ENCODE results near the gene KDM4B.
"Not testable (repeated sequence)": the region's sequence is repeated elsewhere in the genome, so short reads cannot be mapped to it uniquely, and the experiment has no call there.

KDM4B gene

DNA sequence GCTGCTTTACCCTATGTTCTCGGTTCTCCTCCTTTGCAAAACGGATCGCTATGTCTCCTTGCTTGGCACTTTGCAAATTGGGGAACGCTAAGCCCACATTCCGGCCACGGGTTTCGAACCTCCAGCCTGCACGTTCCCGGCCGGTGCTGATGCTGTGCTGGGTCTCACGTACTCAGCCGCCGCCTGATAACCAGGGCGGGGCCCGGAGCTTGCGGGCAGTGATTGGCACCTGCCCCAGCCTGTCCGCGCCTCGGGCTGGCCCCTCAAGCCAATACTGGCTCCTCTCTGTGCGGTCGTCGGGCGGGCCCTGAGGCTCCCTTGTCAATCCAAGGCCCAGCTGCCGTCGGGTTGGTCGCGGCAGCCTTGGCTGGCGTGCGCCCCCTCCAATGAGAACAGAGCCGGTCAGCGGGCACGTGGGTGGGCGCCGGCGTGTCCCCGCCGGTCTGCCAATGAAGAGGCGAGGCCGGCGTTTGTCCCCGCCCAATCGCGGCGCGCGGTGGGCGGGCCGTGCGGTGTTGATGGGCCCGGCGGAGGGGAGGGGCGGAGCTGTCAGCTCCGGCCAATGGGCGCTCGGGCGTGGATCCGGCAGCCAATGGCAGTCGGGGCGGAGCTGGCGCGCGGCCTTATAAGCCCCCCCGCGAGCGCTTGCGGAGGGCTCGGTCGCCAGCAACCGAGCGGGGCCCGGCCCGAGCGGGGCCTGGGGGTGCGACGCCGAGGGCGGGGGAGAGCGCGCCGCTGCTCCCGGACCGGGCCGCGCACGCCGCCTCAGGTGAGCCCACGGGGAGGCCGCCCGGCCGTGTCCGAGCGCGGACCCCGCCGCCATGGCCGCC is at the start of gene KDM4B:
TSS of gene KDM4B (plus strand) at position 652 of the 830 bp plus-strand sequence. CDS start 63,778 bp downstream, outside the sequence.
- peak; percentile 98 for DNase-seq (ENCODE audit: low read depth)

DNA sequence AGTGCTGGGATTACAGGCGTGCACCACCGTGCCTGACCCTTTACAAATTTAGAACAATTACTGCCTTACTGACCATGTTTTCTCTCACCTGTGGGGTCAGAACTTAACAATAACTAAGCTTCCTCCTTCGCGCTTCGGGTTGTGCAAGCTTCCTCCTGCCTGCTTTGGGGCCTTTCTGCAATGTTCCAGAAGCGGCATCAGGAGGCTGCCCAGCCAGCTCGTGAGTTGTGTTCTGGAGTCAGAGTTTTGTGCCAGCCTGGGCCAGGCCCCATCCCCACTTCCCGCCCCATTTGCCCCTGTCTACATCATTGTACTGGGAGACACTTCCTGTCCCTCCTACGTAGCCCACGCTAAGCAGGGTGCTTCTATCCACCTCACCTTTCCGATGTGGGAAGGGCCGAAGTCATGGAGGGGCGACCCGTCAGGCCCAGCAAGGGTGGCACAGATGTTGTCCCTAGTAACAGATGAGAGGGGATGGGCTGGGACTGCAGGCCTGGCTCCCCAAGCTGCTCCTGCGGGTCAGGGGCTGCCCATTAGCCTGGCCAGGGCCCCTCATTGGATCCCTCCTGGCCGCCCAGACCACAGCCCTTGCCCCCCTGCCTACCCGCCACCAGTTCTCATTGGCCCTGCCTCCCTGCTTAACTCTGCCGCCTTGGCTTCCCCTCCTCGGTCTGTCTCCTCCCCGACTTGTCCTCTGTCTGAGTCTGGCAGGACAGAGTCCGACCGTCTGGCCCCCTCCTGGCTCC is 46.2 kb upstream of the KDM4B start:
- DNase-seq (ENCODE audit: low read depth): no peak

DNA sequence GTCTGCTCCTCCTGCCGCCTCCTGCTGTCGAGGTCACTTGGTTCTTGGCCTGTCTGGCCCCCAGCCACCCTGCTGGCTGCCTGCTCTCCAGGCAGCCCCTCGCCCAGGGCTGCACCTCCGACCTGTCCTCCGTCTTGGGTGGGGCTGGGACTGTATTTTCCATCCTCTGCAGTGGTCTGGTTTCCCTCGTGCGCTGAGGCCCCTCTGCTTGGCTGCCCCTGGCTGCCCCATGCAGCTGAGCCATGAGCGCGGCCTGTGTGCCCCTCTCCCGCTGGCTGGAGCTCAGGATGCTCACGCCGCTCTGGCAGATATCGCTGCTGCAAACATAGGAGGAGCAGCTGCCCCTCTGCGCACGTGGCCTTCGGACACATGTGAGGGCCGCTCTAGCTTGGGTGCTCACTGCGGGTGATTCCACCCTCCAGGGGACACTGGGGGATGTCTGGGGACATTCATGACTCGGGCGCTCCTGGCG is 45.6 kb upstream of the KDM4B start:
- DNase-seq (ENCODE audit: low read depth): no peak

DNA sequence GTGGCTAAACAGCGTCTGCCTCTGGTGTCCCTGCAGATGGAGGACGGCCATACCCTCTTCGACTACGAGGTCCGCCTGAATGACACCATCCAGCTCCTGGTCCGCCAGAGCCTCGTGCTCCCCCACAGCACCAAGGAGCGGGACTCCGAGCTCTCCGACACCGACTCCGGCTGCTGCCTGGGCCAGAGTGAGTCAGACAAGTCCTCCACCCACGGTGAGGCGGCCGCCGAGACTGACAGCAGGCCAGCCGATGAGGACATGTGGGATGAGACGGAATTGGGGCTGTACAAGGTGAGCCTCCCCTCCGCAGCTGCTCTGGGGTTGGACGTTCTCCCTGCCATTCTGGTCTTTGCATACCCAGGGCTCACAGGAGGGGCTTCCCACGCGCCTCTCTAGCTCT is 39.7 kb upstream of the KDM4B start:
- DNase-seq (ENCODE audit: low read depth): no peak

DNA sequence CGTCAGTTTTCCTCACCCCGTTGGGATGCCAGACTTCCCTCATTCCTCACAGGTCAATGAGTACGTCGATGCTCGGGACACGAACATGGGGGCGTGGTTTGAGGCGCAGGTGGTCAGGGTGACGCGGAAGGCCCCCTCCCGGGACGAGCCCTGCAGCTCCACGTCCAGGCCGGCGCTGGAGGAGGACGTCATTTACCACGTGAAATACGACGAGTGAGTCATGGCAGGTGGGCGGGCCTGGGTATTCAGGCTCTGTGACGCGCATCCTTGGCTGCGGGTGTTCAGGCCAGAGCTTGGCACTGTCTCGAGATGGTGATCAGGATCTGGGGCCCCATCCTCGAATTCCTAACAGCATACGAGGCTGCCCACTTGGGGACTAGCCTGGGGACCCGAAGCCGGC is 38.2 kb upstream of the KDM4B start:
- no peak for DNase-seq (ENCODE audit: low read depth)

DNA sequence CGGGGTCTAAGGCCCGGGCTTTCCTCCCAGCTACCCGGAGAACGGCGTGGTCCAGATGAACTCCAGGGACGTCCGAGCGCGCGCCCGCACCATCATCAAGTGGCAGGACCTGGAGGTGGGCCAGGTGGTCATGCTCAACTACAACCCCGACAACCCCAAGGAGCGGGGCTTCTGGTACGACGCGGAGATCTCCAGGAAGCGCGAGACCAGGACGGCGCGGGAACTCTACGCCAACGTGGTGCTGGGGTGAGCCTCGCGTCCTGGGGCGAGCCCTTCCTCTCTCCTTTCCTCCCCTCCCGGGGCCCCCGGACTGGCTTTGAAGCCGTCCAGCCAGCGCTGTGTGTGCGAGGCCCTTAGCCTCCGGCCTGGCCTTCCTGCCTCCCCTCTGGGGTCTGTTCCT is 36.2 kb upstream of the KDM4B start:
- DNase-seq (ENCODE audit: low read depth): no peak

DNA sequence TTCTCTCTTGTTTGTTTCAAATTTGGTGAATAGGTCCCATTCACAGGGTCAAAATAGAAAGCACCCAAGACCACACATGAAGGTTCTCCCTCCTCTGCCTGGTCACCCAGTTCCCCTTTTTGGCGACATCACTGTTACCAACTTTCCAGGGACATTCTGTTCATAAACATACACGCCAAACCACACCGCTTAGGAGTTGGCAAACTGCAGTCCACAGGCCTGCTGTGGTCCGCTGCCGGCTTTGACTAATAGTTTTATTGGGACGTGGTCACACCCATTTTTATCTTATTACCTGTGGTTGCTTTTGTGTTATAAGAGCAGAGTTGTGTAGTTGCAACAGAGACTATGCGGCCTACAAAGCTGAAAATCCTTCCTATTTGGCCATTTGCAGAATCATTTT is 35.4 kb upstream of the KDM4B start:
- DNase-seq (ENCODE audit: low read depth): no peak

DNA sequence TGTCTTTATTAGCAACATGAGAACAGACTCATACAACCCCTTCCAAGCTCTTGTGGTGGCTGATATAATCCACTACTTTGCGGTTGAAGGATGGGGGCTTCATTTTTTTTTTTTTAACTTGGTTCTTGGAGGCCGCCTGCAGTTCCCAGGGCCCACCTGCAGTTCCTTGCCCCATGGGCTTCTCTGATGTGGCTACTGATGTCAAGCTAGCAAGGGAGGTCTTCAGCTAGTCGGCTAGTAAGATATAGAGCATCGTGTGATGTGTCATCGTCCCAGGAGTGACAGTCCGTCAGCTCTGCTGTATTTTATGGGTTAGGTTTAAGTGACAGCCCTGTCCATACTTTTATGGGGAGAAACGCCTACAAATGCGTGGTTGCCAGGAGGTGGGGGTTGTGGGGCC is 33.5 kb upstream of the KDM4B start:
- no peak for DNase-seq (ENCODE audit: low read depth)

DNA sequence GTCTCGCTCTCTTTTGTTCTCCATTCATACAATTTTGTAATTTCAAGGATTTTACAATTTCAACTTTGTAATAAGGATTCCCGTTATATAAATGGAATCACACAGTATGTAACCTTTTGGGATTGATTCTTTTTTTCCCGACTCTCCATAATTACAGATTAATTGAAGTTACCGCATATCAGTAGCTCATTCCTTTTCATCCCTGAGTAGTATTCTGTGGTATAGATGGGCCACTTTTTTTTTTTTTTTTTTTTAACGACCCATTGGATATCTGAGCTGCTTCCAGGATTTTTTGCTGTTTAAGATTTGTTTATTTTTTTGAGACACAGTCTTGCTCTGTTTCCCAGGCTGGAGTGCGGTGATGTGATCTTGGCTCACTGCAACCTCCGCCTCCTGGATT is 31.9 kb upstream of the KDM4B start:
- no peak for DNase-seq (ENCODE audit: low read depth)

DNA sequence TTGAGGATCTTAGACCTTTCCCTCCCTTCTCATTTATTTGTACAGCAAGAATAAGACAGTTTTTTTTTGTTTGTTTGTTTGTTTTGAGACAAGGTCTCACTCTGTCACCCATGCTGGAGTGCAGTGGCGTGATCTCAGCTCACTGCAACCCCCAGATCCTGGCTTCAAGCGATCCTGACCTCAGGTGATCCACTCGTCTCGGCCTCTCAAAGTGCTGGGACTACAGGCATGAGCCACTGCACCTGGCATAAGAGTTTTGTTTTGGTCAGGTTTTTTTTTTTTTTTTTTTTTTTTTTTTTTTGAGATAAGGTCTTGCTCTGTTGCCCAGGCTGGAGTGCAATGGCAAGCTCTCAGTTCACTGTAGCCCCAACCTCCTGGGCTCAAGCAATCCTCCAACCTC is 30.5 kb upstream of the KDM4B start:
- DNase-seq (ENCODE audit: low read depth): not testable (repeated sequence)

DNA sequence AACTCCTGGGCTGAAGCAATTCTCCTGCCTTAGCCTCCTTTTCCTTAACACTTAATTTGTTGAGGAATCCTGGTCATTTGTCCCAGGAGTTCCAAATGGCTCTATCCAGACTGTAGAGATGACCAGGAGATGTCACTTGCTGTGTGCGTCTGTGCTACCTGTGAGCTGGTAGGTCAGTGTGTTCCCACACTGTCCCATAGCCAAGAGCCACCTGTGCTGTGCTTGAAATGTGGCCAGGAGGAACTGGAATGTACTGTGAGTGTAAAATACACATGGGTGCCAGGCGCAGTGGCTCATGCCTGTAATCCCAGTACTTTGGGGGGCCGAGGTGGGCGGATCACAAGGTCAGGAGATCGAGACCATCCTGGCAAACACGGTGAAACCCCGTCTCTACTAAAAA is 29.4 kb upstream of the KDM4B start:
- no peak for DNase-seq (ENCODE audit: low read depth)

DNA sequence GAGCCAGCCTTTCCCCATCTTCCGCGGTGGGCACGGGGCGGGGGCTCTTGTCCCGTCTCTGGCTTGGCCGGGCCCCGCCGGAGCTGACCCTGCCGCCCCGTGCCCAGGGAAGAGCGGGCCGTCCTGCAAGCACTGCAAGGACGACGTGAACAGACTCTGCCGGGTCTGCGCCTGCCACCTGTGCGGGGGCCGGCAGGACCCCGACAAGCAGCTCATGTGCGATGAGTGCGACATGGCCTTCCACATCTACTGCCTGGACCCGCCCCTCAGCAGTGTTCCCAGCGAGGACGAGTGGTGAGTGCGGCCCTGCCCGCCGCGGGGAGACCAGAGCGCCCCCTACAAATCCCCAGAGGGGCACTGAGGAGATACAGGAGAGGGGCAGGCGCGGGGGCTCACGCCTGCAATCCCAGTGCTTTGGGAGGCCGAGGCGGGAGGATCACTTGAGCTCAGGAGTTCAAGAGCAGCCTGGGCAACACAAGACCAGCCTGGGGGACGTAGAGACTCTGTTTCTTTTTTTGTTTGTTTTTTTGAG is 27.2 kb upstream of the KDM4B start:
- not testable (repeated sequence) for DNase-seq (ENCODE audit: low read depth)

DNA sequence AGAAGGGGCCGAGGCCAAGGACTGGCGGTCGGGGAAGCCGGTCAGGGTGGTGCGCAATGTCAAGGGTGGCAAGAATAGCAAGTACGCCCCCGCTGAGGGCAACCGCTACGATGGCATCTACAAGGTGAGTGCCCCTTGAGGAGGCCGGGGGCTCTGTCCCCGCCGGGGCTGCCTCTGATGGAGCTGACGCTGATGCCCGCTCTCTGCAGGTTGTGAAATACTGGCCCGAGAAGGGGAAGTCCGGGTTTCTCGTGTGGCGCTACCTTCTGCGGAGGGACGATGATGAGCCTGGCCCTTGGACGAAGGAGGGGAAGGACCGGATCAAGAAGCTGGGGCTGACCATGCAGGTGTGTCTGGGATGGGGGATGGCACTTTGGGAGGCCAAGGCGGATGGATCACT is 18.3 kb upstream of the KDM4B start:
- DNase-seq (ENCODE audit: low read depth): not testable (repeated sequence)

DNA sequence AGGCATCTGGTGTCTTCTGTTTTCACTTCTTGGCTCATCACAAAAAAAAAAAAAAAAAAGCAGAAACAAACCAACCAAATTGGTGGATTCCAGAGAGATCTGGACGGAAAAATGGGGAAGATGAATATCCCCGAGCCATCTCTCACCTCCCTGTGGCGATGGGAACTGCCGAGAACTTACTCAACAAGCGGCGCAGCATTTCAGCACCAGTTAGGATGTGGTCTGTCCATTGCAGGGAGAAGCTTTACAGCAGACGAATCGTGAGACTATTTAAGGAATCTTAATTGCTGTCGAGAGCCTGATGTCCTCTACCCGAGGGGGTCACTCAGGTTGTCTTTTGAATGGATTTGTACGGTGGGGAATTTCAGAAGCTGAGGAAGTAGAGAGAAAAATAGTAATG is 17.3 kb upstream of the KDM4B start:
- no peak for DNase-seq (ENCODE audit: low read depth)

DNA sequence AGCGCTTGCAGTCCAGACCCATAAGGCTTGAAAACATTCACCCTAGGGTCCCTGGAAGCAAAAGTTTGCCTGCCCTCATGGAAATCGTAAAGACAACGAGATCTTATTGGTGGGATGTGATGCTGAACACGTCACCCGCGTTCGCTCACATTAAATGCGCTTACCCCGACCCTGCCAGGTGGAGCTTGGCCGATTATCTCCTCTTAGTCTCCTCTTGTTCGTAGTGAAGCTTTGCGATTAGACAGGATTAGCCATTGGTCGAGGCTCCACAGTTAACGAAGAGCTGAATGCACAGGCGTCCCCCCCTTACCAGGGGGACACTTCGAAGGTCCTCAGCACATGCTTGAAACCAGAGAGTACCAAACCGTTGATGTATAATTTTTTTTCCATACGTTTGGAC is 16.0 kb upstream of the KDM4B start:
- no peak for DNase-seq (ENCODE audit: low read depth)

DNA sequence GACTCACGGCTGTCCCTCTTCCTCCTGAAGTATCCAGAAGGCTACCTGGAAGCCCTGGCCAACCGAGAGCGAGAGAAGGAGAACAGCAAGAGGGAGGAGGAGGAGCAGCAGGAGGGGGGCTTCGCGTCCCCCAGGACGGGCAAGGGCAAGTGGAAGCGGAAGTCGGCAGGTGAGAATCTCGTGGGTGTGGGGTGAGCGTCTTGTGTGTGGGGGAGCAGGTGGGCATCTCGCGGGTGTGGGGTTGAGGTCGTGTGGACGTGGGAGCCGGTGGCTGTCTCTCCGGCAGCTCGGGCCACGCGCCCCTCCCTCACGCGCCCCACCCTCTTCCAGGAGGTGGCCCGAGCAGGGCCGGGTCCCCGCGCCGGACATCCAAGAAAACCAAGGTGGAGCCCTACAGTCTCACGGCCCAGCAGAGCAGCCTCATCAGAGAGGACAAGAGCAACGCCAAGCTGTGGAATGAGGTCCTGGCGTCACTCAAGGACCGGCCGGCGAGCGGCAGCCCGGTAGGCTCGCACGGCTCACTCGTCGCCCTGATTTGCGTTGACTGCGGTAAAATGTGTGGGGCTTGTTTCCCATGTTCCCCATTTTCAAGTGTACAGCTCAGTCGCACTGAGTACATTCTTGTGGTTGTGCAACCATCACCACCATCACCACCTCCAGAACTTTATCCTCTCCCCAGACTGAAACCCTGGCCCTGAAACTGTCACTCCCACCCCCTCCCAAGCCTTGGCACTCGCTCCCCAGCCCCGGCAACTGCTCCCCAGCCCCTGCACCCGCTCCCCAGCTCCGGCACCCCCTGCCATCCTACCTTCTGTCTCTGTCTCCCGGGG is 14.4 kb upstream of the KDM4B start:
- not testable (repeated sequence) for DNase-seq (ENCODE audit: low read depth)

DNA sequence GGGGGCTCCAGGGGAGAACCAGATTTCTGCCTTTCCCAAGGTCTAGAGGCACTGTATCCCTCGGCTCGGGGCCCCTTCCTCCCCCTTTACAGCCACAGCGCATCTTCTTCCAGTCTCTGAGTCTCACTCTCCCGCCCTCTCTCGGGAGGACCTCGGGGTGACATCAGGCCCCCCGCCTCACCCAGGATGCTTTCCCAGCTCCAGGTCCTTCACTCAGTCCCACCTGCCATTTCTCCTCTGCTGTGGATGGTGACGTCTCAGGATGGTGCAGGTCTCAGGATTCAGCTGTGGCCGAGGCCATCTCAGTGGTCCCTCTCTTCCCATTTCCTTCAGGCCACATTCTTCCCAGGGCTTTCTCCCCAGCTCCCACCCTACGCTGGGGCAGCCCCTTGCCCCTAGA is 13.6 kb upstream of the KDM4B start:
- DNase-seq (ENCODE audit: low read depth): no peak

DNA sequence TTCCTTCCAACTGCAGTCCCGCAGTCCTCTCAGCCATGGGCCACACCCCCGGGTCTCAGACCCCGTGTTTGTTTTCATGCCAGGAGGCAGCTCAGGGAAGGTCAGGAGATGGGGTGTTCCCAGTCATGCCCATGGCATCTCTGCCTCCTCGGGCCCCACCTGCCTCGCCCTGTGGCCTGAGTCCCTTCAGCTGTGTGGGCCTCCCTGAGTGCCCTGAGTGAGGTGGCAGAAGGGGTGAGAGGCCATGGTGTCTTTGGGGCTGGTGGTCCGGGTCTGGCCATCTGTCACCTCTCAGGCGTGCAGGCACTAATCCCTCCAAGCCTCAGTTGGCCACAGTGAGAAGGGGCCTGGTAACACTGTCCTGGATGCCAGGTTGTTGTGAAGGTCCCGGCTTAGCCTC is 10.9 kb upstream of the KDM4B start:
- no peak for DNase-seq (ENCODE audit: low read depth)

DNA sequence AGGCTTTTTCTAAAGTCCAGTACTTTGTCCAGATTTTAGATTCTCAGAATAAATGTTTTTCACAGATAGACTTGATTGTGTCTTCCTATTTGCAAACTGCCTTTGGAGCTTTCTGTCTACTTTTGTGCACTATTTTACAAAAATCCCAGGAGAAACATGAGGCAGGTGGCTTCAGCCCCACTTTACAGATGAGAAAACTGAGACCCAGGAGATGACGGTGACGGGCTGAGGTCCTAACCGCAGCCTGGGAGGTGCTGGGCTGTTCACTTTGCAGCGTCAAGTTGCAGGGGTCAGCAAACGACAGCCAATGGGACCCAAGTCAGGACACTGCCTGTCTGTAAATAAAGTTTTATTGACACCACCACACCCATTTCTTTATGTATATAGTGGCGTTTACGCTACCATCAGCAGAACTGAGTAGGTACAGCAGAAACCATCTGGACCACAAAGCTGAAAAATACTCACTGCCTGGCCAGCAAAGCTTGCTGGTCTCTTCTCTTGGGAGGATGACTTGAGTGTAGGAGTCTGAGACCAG is 6.8 kb upstream of the KDM4B start:
- no peak for DNase-seq (ENCODE audit: low read depth)

DNA sequence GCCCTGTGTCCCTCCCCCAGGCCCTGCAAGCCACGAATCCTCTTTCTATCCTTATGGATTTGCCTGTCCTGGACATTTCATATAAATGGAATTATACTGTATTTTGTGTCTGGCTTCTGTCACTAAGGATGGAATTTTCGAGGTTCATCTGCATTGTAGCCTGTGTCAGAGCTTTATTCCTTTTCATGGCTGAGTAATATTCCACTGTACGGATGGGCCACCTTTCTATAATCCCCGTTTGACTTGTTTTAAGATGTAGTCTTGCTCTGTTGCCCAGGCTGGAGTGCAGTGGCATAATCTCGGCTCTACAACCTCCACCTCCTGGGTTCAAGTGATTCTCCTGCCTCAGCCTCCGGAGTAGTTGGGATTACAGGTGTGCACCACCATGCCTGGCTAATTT is 3.9 kb upstream of the KDM4B start:
- DNase-seq (ENCODE audit: low read depth): no peak

DNA sequence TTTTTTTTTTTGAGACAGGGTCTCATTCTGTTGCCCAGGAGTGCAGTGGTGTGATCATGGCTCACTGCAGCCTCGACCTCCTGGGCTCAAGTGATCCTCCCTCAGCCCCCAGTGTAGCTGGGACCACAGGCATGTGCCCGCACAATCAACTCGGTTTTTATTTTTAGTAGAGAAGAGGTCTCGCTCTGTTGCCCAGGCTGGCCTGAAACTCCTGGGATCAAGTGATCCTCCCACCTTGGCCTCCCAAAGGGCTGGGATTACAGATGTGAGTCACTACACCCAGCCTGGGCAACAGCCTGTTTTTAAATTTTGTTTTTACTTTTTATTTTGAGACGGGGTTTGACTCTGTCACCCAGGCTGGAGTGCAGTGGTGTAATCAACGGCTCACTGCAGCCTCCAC is 2.3 kb upstream of the KDM4B start:
- DNase-seq (ENCODE audit: low read depth): no peak

All from activated T-cell treated with anti-CD3 and anti-CD28 coated beads for 24 hours (primary cell).